ENCODE measurements around the gene SLC27A5.

DNA sequence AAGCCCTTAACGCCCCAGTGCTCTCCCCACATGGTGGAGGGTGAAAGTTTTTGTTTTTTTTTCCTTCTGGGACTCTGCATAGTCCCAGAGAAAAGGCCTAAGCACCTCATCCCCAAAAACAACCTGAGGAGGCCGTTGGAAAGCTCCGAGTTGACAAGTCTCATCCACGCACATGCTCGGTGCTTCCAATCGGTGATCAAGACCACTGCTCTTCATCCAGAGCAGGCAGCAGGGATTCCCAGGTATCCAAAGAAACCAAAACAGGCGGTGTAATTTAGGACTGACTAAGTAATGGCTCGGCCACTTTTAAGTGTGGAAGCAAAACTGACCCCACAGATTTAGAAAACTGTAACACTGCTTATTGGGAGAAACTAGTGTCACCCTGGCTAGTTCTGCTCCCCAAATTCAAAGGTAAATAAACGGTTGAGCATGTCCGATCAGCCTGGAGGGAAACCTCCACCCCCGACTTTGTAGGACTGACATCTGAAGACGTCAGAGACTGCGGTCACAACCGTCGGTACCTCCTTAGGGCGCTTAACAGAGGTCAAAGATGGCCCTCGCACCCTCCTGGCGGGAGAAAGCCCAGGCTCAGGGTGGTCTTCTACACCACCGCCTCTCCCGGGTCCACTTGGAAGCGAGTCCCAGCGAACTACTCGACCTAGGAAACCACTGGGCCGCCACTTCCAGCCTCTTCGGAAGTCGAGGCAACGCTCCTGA, 36.6 kb downstream of the SLC27A5 start:
- TF ChIP-seq CTCF (conservative IDR thresholded peaks at IDR 0.05 in 1 of 2, IDR thresholded peaks at IDR 0.05 in 1 of 2; ENCODE audit: extremely low read depth in 1 of 2, insufficient read depth in 1 of 2, low read depth in 1 of 2, low read length in 2 of 2) = no peak
- no peak for TF ChIP-seq EZH2 (IDR thresholded peaks at IDR 0.05; ENCODE audit: borderline replicate concordance, low read length)

All from mammary epithelial cell (primary cell).